Activated T-helper 1 cell treated with anti-CD3 and anti-CD28 coated beads, Interleukin-2, amount 50 U/mL, for 16 hours (primary cell): ENCODE measurements around the gene DBNL.

Experiments used
- DNase-seq, 2 donors: peaks; one replicate each; pipeline ENCODE4 v3.0.0-alpha.2; 2020; ENCODE audit warnings: low read depth in 1 of 2, low spot score in 1 of 2

Gene DBNL

GRCh38 chr7:44061645-44062179, 17.2 kb downstream of the DBNL start:
- no peak for DNase-seq

- no peak for DNase-seq
These were observed 17.8 kb downstream of the DBNL start for GRCh38 chr7:44062180-44062902.

GRCh38 chr7:44062903-44063295, 18.4 kb downstream of the DBNL start:
- DNase-seq: no peak

GRCh38 chr7:44063547-44063893, 19.0 kb downstream of the DBNL start:
- DNase-seq: no peak

GRCh38 chr7:44063894-44064651, 19.6 kb downstream of the DBNL start:
- no peak for DNase-seq

- DNase-seq: no peak
These were observed 20.4 kb downstream of the DBNL start for GRCh38 chr7:44064791-44065430.

GRCh38 chr7:44065431-44066110, 21.1 kb downstream of the DBNL start, which contains the start of gene PGAM2:
Gene PGAM2, minus strand, starts transcription at chr7:44065567. Its CDS starts 38 bp downstream, at chr7:44065529.
- DNase-seq: no peak

- no peak for DNase-seq
These were observed 21.6 kb downstream of the DBNL start for GRCh38 chr7:44066111-44066460.

- DNase-seq: no peak
These were observed 22.1 kb downstream of the DBNL start for GRCh38 chr7:44066494-44067063.

- no peak for DNase-seq
These were observed 22.8 kb downstream of the DBNL start for GRCh38 chr7:44067064-44067951.

- DNase-seq: no peak
These were observed 23.6 kb downstream of the DBNL start for GRCh38 chr7:44068054-44068453.

- DNase-seq: no peak
These were observed 27.3 kb downstream of the DBNL start for GRCh38 chr7:44071726-44072363.

- no peak for DNase-seq
These were observed 28.1 kb downstream of the DBNL start for GRCh38 chr7:44072364-44073231.

- no peak for DNase-seq
These were observed 29.3 kb downstream of the DBNL start for GRCh38 chr7:44073664-44074348.

- DNase-seq: no peak
These were observed 29.8 kb downstream of the DBNL start for GRCh38 chr7:44074349-44074695.

- no peak for DNase-seq
These were observed 31.0 kb downstream of the DBNL start for GRCh38 chr7:44075296-44076075.

GRCh38 chr7:44076101-44076895, 31.8 kb downstream of the DBNL start:
- DNase-seq: no peak
